ENCODE results near the gene OR2H2.
A peak's percentile ranks its signal among the peaks of the same experiment; 100 is the strongest.

Gene OR2H2

GRCh38 chr6:29584821-29585220 lies at the start of gene OR2H2:
Gene OR2H2, plus strand, starts transcription at chr6:29585121. Its CDS starts 2,824 bp downstream, at chr6:29587945.
- DNase-seq (ENCODE audit: low spot score), result no peak

GRCh38 chr6:29537714-29538403 lies 47.1 kb upstream of the OR2H2 start:
- DNase-seq (ENCODE audit: low spot score), result no peak

- DNase-seq (ENCODE audit: low spot score), result no peak
Measured at GRCh38 chr6:29547573-29547972, 37.3 kb upstream of the OR2H2 start.

- peak; percentile 77 for DNase-seq (ENCODE audit: low spot score)
Measured at GRCh38 chr6:29552512-29553051, 32.3 kb upstream of the OR2H2 start.

- DNase-seq (ENCODE audit: low spot score), result peak; percentile 31
Measured at GRCh38 chr6:29553268-29554057, 31.5 kb upstream of the OR2H2 start.

GRCh38 chr6:29554764-29555163 lies 30.2 kb upstream of the OR2H2 start:
- no peak for DNase-seq (ENCODE audit: low spot score)

- no peak for DNase-seq (ENCODE audit: low spot score)
Measured at GRCh38 chr6:29557320-29557719, 27.6 kb upstream of the OR2H2 start.

GRCh38 chr6:29558439-29559079 lies 26.4 kb upstream of the OR2H2 start:
- no peak for DNase-seq (ENCODE audit: low spot score)

- no peak for DNase-seq (ENCODE audit: low spot score)
Measured at GRCh38 chr6:29559524-29560287, 25.2 kb upstream of the OR2H2 start, which contains the start of gene UBD. Gene UBD, minus strand, starts transcription at chr6:29559732. Its CDS starts 31 bp downstream, at chr6:29559701.

GRCh38 chr6:29561091-29561490 lies 23.8 kb upstream of the OR2H2 start:
- no peak for DNase-seq (ENCODE audit: low spot score)

GRCh38 chr6:29561606-29562181 lies 23.2 kb upstream of the OR2H2 start:
- no peak for DNase-seq (ENCODE audit: low spot score)

- DNase-seq (ENCODE audit: low spot score), result no peak
Measured at GRCh38 chr6:29563435-29563965, 21.4 kb upstream of the OR2H2 start.

GRCh38 chr6:29564875-29565274 lies 20.0 kb upstream of the OR2H2 start:
- peak; percentile 22 for DNase-seq (ENCODE audit: low spot score)

GRCh38 chr6:29566856-29567255 lies 18.1 kb upstream of the OR2H2 start:
- DNase-seq (ENCODE audit: low spot score), result no peak

- DNase-seq (ENCODE audit: low spot score), result no peak
Measured at GRCh38 chr6:29567541-29567940, 17.4 kb upstream of the OR2H2 start.

GRCh38 chr6:29567991-29568390 lies 16.9 kb upstream of the OR2H2 start:
- DNase-seq (ENCODE audit: low spot score), result no peak

GRCh38 chr6:29576056-29576455 lies 8.9 kb upstream of the OR2H2 start:
- no peak for DNase-seq (ENCODE audit: low spot score)

- no peak for DNase-seq (ENCODE audit: low spot score)
Measured at GRCh38 chr6:29577544-29577943, 7.4 kb upstream of the OR2H2 start.

- DNase-seq (ENCODE audit: low spot score), result peak; percentile 47
Measured at GRCh38 chr6:29589423-29590048, 4.6 kb downstream of the OR2H2 start.

- DNase-seq (ENCODE audit: low spot score), result no peak
Measured at GRCh38 chr6:29590218-29590808, 5.4 kb downstream of the OR2H2 start.
